B cell (primary cell): Measurements from ENCODE around the gene CDC14A. TPM values are rescaled to one million over a fixed set of nuclear protein-coding genes. Genes with fewer than 3 reads are reported as not detected.

Experiments
- ATAC-seq: fragments of 200-7000 bp; cut with Tn5 transposase; one replicate; pipeline ENCODE4 v1.10.0; 2021; ENCODE audit warnings: low read depth, mild to moderate bottlenecking, moderate number of reproducible peaks, moderate library complexity
- CTCF ChIA-PET: fragments of 350-600 bp; sonication (Branson Sonifier 250); formaldehyde crosslinking; loops from one replicate; lab custom pipeline; 2021; ENCODE audit warnings: antibody characterized with exemption, inconsistent platforms; lab: Charles Lee
- POLR2A ChIA-PET: fragments of 350-600 bp; sonication (Branson Sonifier 250); formaldehyde crosslinking; loops from one replicate; lab custom pipeline; 2021; ENCODE audit warnings: antibody characterized with exemption; lab: Charles Lee
- DNase-seq: peaks from one replicate; pipeline ENCODE4 v3.0.0; 2013
- H2AFZ ChIP-seq: 2 replicates; pipeline ENCODE4 v1.6.1; 2012; ENCODE audit warnings: mild to moderate bottlenecking, low read depth, low read length; ENCODE audit not compliant: insufficient read depth, poor library complexity, severe bottlenecking
- H3K27ac ChIP-seq, 2 donors: 1 replicate in 1 of 2; 2 replicates in 1 of 2; pipeline ENCODE4 v1.5.1; 2012 to 2013; ENCODE audit warnings: low read length in 2 of 2, mild to moderate bottlenecking in 2 of 2, moderate library complexity in 1 of 2
- H3K27me3 ChIP-seq, 4 experiments: fragments of 200-600 bp in 1 of 4; sonication (generic) in 1 of 4; replicated peaks in 1 of 4; 1 replicate in 2 of 4; 2 replicates in 2 of 4; pipeline versions ENCODE4 v1.6.1 to v1.7.0; 2013 to 2016; ENCODE audit warnings: low read length in 3 of 4, mild to moderate bottlenecking in 2 of 4, mixed read lengths in 1 of 4, moderate library complexity in 1 of 4; ENCODE audit not compliant: insufficient read depth in 4 of 4, control insufficient read depth in 3 of 4; ENCODE audit errors: control extremely low read depth in 1 of 4
- H3K36me3 ChIP-seq, 2 experiments: replicated peaks in 1 of 2; 1 replicate in 1 of 2; 2 replicates in 1 of 2; pipeline versions ENCODE4 v1.6.1 to v1.7.1; 2013; ENCODE audit warnings: low read length in 1 of 2; ENCODE audit not compliant: insufficient read depth in 2 of 2, control insufficient read depth in 1 of 2; ENCODE audit errors: control extremely low read depth in 1 of 2, extremely low read depth in 1 of 2
- H3K4me1 ChIP-seq, 2 donors: fragments of 200-600 bp in 1 of 2; sonication (generic) in 1 of 2; 1 replicate in 1 of 2; 2 replicates in 1 of 2; pipeline versions ENCODE4 v1.5.1 to v1.6.1; 2013 to 2017; ENCODE audit warnings: low read length in 2 of 2; ENCODE audit not compliant: control insufficient read depth in 2 of 2, insufficient read depth in 2 of 2
- H3K4me2 ChIP-seq: replicated peaks from 2 replicates; pipeline ENCODE3; 2012; ENCODE audit warnings: mild to moderate bottlenecking, low read depth, low read length; ENCODE audit not compliant: poor library complexity, severe bottlenecking
- H3K4me3 ChIP-seq, 5 experiments: fragments of 200-600 bp in 1 of 5; sonication (generic) in 1 of 5; 1 replicate in 3 of 5; 2 replicates in 2 of 5; pipeline versions ENCODE4 v1.5.1 to v1.7.0; 2011 to 2016; ENCODE audit warnings: low read length in 4 of 5, mild to moderate bottlenecking in 4 of 5, low read depth in 2 of 5, control low read depth in 1 of 5, moderate library complexity in 1 of 5; ENCODE audit not compliant: insufficient read depth in 1 of 5; ENCODE audit errors: control extremely low read depth in 1 of 5, extremely low read depth in 1 of 5
- H3K79me2 ChIP-seq: fragments of 200-600 bp; sonication (generic); one replicate; pipeline ENCODE4 v1.6.0; 2016; ENCODE audit warnings: low read length; ENCODE audit not compliant: control insufficient read depth, insufficient read depth
- H3K9ac ChIP-seq: fragments of 200-600 bp; sonication (generic); 2 replicates; pipeline ENCODE4 v1.6.1; 2017; ENCODE audit warnings: mild to moderate bottlenecking, low read length, moderate library complexity
- H3K9me3 ChIP-seq, 3 donors: one replicate each; pipeline versions ENCODE4 v1.6.1 to v1.7.1; 2013; ENCODE audit warnings: low read length in 2 of 3; ENCODE audit not compliant: control insufficient read depth in 2 of 3, insufficient read depth in 1 of 3; ENCODE audit errors: control extremely low read depth in 1 of 3
- H4K20me1 ChIP-seq: 2 replicates; pipeline ENCODE4 v1.6.0; 2012; ENCODE audit warnings: mild to moderate bottlenecking, low read length; ENCODE audit not compliant: insufficient read depth, control insufficient read depth, poor library complexity, severe bottlenecking
- H3K27ac Mint-ChIP-seq: one replicate; pipeline ENCODE4 v1.8.0; 2021; ENCODE audit warnings: mixed read lengths
- H3K27me3 Mint-ChIP-seq: one replicate; pipeline ENCODE4 v1.8.0; 2021; ENCODE audit warnings: mixed read lengths
- H3K4me1 Mint-ChIP-seq: one replicate; pipeline ENCODE4 v1.8.0; 2021; ENCODE audit warnings: mixed read lengths
- H3K4me3 Mint-ChIP-seq: one replicate; pipeline ENCODE4 v1.8.0; 2021; ENCODE audit warnings: mixed read lengths
- H3K9me3 Mint-ChIP-seq: one replicate; pipeline ENCODE4 v1.8.0; 2022; ENCODE audit warnings: mixed read lengths; ENCODE audit not compliant: insufficient read depth
- CTCF ChIP-seq: fragments of 200-600 bp; IDR thresholded peaks from one replicate; pipeline ENCODE4 v1.8.0; 2022; ENCODE audit warnings: antibody characterized with exemption, mild to moderate bottlenecking
- EZH2 ChIP-seq: IDR thresholded peaks from 2 replicates; pipeline ENCODE4 v1.6.1; 2012; ENCODE audit warnings: borderline replicate concordance, low read depth, mild to moderate bottlenecking, moderate library complexity, low read length; ENCODE audit not compliant: insufficient read depth, poor library complexity, severe bottlenecking
- WGBS: methylation state at CpG from one replicate; pipeline ENCODE4 v1.1.5; 2013; ENCODE audit warnings: missing lambda C conversion rate; ENCODE audit not compliant: insufficient coverage; 5-methylcytosine and 5-hydroxymethylcytosine counted together
- intact Hi-C: fragments of 100-400 bp; cut with micrococcal nuclease; formaldehyde crosslinking; loops from one replicate; pipeline ENCODE4 v1.10.0; 2022
- polyA plus RNA-seq: library from polyadenylated mRNA; depleted of rRNA; stranded (reverse); fragments of >200 nt; gene quantifications from 2 replicates; pipeline ENCODE4 v1.2.3, GENCODE V29; 2012
- total RNA-seq, 2 donors: library from RNA; stranded (reverse); fragments of 120-200 nt in 1 of 2; gene quantifications; 1 replicate in 1 of 2; 2 replicates in 1 of 2; pipeline versions ENCODE4 v1.2.3 to v1.2.4, GENCODE V29; 2013 to 2022

Gene CDC14A
- total and polyA plus RNA-seq, 2 donors (not counting 1 experiment from before 2014, with no cell fraction given) = 6.1 to 41.7 TPM

- Histone ChIP-seq H3K4me3 (no peak overlapping the region), H3K79me2 (no peaks in the 10 kb centered on the region), H4K20me1 (no peaks in the 10 kb centered on the region), H3K4me2 (no peak overlapping the region), H3K27ac (no peak overlapping the region), H2AFZ (no peak overlapping the region), H3K4me1 (peaks cover 9 to 10% of the 10 kb centered on the region in 2 donors), H3K9ac (no peak overlapping the region), H3K9me3 (no peaks in the 10 kb centered on the region), H3K36me3 (peaks cover under 1 to 4% of the 10 kb centered on the region in 2 experiments), H3K27me3 (no peaks in the 10 kb centered on the region)
- Mint-ChIP-seq H3K27me3 (no peaks in the 10 kb centered on the region), H3K9me3 (no peaks in the 10 kb centered on the region), H3K4me3 (no peak overlapping the region), H3K4me1 (peaks cover 14% of the 10 kb centered on the region), H3K27ac (no peak overlapping the region)
- POLR2A ChIA-PET = no interaction called here
- intact Hi-C loops = no loop called here
- peak; percentile 37 for DNase-seq
- CTCF ChIA-PET = interaction anchor here (0.9 kb wide), 1 partner anchor 10 kb away, joined by 4 read pairs; no protein-coding TSS in a partner anchor
- WGBS = 88% methylated on average over 5 of the region's 5 CpGs
- peak; percentile 41 for ATAC-seq
- TF ChIP-seq CTCF = no peak
- no peak for TF ChIP-seq EZH2
Observed at GRCh38 chr1:100523038-100523652, 170.8 kb downstream of the CDC14A start.

- H3K27ac Mint-ChIP-seq = no peak overlapping the region
- Histone ChIP-seq H2AFZ (no peak overlapping the region), H3K4me1 (peaks cover 9 to 10% of the 10 kb centered on the region in 2 donors), H3K36me3 (peaks cover 0 to under 1% of the 10 kb centered on the region in 2 experiments), H3K4me2 (no peak overlapping the region), H3K27me3 (no peaks in the 10 kb centered on the region), H3K9me3 (no peaks in the 10 kb centered on the region), H3K27ac (no peak overlapping the region), H4K20me1 (no peaks in the 10 kb centered on the region), H3K79me2 (no peaks in the 10 kb centered on the region), H3K9ac (no peak overlapping the region), H3K4me3 (no peak overlapping the region)
- no peak overlapping the region for H3K4me3 Mint-ChIP-seq
- intact Hi-C loops = no loop called here
- no peaks in the 10 kb centered on the region for H3K9me3 Mint-ChIP-seq
- peaks cover 14% of the 10 kb centered on the region for H3K4me1 Mint-ChIP-seq
- no peak for TF ChIP-seq CTCF
- TF ChIP-seq EZH2 = no peak
- CTCF ChIA-PET = no interaction called here
- DNase-seq = no peak
- WGBS = no CpG with 5 or more reads among the region's 4 CpGs
- no peak for ATAC-seq
- no peaks in the 10 kb centered on the region for H3K27me3 Mint-ChIP-seq
- POLR2A ChIA-PET = no interaction called here
Observed at GRCh38 chr1:100524355-100524754, 172.0 kb downstream of the CDC14A start.
